Measurements from ENCODE around the gene ITPA.
A peak's percentile ranks its signal among the peaks of the same experiment; 100 is the strongest.

The ITPA gene

GRCh38 chr20:3229158-3229557 is 19.9 kb downstream of the ITPA start:
- no peak for DNase-seq (ENCODE audit: low spot score)

- no peak for DNase-seq (ENCODE audit: low spot score)
Measured at GRCh38 chr20:3229798-3230197, 20.5 kb downstream of the ITPA start.

DNA sequence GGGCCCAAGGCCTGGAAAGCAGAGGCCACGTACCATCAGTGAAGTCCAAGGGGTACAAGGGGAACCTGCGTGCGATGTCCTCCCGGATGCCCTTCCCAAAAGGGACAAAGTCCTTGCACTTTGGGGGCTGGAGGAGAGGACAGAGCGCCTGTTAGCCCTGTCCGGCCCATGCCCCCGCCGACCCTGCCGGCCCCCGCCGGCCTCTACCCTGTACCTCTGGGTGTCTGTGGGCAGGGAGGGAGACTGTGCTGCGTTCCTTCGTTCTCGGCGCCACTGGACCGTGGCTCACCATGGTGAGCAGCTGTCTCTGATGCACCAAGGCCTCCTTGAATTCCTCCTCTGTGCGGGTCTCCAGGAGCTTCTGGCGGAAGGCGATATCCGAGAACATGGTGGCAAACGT is 21.8 kb downstream of the ITPA start:
- no peak for DNase-seq (ENCODE audit: low spot score)

DNA sequence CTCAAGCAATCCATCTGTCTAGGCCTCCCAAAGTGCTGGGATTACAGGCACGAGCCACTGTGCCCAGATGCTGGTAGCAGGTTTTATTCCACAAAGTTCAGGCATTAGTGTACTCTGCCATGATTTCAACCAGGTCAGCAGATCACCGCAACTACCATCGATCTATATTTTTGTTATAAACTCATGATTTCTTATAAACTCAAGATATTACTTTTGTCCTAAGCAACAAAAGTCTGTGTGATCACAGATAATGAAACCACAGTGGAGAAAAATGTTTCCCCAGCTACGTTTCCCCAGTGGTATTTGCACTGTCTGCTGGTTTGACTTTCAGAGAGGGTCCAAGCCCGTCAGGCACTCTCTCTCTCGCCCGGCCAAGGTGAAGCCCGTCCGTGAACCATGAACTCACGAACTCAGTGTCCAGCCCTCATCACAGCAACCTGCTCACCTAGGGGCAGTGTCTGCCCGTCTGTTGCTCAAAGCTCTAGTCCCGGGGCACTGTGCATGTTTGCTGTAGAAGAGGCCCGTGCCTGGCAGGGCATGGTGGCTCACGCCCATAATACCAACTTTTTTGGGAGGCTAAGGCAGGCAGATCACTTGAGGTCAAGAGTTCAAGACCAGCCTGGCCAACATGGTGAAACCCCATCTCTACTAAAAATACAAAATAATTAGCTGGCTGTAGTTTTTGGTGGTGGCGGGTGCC is 22.7 kb downstream of the ITPA start:
- DNase-seq (ENCODE audit: low spot score): no peak

DNA sequence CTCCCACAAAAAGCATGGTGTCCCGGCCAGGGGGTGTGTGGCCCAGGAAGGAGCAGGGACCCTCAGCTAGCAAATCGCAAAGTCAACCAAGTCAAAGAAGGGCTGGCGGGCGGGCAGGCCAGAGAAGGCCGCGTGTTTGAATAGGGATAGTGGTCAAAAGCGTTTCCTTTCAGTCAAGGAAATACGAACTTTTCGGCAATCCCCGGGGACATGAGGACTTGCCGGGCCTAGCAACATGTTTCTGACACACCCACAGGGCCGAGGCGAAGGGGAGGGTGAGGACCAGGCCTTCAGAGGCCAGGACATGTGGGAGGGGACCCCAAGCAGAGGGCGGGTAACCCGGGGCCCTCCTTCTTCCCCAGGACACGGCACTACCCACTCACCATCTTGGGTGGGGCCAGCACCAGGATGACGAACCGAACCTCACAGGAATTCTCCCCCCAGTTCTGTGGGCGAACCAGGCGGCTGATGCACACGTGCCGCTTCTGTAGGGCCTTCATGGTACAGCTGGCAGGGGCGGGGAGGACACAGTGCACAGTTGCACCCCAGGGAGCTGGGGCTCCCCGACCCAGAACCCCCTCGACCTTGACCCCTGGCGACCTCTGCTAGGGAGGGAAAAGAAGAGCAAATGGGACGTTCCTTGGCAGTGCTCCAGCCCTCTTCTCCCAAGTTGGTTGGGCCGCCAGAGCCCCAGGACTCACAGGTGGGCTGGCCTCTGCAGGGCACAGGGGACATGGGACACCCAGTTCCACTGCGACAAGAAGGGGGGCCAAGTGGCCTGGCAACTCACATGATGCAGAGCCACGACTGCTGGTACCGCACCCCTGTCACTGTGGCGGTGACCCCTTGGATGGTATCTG is 24.1 kb downstream of the ITPA start:
- DNase-seq (ENCODE audit: low spot score): no peak

DNA sequence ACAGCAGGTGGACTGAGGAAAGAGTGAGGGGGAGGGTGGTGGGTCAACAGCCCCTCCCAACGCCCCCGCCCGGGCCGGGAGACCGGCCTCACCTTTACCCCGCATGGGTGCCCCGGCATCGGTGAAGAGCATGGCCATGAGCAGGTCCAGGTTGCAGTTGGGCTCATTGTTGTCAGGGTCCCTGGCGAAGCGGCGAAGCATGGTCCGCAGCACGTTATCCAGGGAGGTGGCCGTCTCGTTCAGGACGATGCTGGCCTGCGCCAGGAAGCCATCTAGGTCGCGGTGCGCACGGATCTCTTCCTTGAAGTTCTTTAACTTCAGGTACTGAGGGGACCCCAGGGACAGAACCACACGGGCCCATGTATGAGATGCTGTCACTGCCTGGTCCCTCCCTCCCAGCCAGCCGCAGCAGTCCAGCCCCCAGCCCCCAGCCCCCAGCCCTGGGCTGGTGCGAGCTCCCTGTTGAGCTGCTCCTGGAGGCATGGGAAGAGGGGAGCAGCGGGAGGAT is 24.7 kb downstream of the ITPA start:
- DNase-seq (ENCODE audit: low spot score): no peak

GRCh38 chr20:3235666-3236324 is 26.5 kb downstream of the ITPA start:
- DNase-seq (ENCODE audit: low spot score): no peak

DNA sequence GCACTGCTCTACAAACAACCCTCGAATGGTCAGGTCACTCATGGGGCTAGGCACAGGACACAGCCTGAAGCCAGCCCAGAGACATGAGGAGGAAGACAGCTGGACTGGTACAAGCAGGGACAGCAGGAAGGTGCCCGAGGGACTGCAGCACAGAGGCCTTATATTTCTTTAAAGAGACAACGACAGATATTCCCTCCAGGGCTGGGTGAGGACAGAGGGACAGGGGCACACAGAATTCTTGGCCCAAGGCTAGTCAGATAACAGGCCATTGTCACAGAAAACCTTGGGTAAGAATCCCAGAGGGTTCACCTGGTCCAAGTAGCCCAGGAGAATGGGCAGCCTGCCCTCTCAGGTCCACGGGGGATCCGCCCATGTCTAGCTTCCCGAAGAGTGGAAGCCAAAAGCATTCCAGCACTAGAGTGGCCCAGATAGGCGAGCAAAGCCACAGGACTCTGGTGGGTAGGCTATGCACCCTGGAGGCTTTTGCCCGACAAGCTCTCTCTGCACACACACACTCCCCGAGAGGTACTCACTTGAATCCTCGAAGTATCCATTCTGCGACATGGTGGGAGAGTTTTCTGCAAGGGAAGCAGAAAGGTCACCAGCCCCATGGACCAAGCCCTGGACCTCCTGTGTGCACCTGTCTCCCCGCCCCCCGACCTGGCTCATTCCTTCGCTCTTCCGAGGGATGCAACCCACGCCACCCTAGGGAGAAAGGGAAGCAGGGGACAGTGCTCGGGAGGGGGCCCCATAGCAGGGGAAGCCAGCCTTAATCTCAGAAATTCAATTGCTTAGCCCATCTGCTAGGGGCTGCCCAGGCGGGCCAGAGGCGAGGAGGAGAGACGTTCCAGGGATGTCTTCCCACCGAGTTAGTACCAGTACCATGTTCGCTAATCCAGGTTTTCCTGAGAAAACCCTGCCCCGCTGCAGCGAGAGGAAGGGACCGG is 28.0 kb downstream of the ITPA start:
- DNase-seq (ENCODE audit: low spot score): no peak

DNA sequence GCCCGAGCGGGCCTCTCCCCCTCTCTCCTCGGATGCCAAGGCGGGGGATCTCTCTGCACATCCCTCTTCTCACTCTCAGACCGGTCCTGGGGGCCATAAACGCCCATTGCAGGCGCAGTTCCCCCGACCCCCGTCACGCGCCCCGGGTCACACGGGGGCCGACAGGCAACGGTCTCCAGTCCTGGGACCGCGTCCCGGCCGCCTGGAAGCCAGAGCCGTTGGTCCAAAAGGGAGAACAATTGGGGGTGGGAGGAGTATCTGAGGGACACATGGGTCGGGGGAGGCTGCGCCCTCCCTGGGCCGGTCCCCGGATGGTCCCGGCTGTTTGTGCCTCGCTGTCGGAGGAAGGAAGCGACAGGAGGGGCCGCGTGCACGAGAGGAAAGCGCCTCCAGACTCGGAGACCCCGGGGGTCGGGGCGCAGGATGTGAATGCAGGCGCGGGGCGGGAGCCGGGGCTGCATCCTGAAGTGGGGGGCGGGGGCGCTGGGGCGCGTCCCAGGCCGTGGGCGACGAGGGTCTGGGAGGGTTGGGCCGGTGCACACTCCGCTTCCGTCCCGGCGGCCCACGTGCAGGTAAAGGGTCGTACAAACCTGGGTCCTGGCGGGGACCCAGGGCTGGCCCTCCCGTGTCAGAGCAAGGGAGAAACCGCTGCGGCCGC is 28.8 kb downstream of the ITPA start:
- DNase-seq (ENCODE audit: low spot score): no peak

- peak; percentile 12 for DNase-seq (ENCODE audit: low spot score)
Measured at GRCh38 chr20:3238616-3239025, 29.3 kb downstream of the ITPA start.

DNA sequence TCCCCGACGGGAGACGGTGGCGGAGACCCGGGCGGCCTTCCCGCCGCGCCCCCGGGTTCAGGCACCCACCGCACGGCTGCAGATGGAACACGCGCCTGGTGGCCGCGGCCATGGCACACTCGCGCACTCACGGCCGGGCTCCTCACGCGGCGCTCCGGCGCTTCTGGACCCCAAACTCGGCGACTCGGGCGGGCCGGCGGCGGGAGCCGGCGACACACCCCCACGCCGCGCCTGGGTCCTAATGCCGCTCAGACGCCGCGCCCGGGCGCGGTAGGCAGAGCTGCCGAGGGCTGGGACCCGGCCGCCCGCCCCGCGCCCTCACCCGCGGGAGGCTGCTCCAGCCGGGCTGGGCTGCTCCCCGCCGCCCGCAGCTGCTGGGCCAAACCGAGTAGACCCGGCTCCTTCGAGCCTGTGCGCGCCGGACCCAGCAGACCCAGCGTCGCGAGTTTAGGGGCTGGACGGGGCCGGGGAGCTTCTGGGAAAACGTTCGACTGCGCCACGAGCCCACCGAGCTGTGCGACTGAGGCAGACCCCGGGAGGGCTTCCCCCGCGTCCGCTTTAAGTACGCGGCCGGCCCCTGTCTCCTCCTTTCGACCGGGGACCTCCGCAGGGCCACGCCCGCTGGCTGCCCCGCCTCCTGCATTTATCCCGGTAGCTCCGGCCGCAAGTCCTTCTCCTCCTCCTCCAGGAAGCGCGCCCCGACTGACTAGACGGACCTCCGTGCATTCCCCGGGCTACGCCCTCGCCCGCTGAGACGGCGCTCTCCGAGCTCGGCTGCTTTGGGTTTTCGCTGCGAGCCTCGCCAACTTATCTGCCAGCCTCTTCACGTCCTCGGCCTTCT is 29.9 kb downstream of the ITPA start, which contains the start of gene SLC4A11:
TSS of gene SLC4A11 (minus strand) at position 165 of the 841 bp plus-strand sequence. CDS start at position 112, 53 bp downstream.
- DNase-seq (ENCODE audit: low spot score): no peak

GRCh38 chr20:3239867-3240775 is 30.8 kb downstream of the ITPA start:
- DNase-seq (ENCODE audit: low spot score): no peak

GRCh38 chr20:3240776-3241363 is 31.6 kb downstream of the ITPA start:
- no peak for DNase-seq (ENCODE audit: low spot score)

- no peak for DNase-seq (ENCODE audit: low spot score)
Measured at GRCh38 chr20:3242172-3242692, 32.9 kb downstream of the ITPA start.

- DNase-seq (ENCODE audit: low spot score): no peak
Measured at GRCh38 chr20:3243718-3244358, 34.5 kb downstream of the ITPA start.

- DNase-seq (ENCODE audit: low spot score): no peak
Measured at GRCh38 chr20:3244613-3245012, 35.3 kb downstream of the ITPA start.

DNA sequence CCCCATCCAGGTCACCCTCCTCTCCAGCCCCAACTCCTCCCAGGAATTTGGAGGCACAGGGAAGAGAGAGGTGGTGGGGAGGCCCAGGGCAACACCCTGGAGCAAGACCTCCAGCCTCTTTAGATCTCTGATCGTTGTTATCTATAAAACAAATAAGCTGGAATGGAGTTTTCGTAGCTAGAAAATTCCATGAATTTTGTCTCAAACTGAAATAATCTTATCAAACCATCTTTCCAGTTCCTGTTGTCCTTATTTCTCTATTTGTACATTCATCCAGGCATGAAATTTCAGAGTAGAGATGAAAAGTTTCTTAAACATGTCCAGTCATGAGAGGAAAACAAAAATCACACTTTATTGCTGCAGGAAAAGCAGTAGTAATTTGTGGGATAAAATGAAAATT is 35.9 kb downstream of the ITPA start:
- no peak for DNase-seq (ENCODE audit: low spot score)

DNA sequence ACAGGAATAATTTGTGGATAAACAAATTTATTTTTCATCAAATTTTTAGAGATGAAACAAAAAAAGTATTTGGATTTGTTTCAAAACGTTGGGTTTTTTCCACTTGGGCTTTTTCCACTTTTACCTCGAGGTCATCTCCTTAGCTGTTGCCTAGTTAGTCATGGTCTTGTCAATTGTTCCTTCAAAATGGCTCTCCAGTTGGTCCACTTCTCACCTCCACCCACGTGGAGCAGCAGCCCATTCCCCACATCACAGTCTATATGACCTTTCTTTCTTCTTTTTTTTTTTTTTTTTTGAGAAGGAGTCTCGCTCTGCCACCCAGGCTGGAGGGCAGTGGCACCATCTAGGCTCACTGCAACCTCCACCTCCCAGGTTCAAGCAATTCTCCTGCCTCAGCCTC is 36.4 kb downstream of the ITPA start:
- DNase-seq (ENCODE audit: low spot score): no peak

Measured in CD4-positive, alpha-beta T cell treated with Interleukin-6 at 100 ng/mL for 8 hours (primary cell).